HG02840 (cell line): ENCODE results near the gene TMEM121.
"Not testable (repeated sequence)": the region's sequence is repeated elsewhere in the genome, so short reads cannot be mapped to it uniquely, and the experiment has no call there.

Experiments
- ATAC-seq: cut with Tn5 transposase; IDR thresholded peaks from one replicate; pipeline ENCODE4 v1.9.1; 2021; ENCODE audit warnings: mild to moderate bottlenecking, moderate library complexity, moderate number of reproducible peaks; ENCODE audit not compliant: unreplicated experiment, low FRiP score

TMEM121 gene

GRCh38 chr14:105540811-105541210, 14.4 kb downstream of the TMEM121 start:
- no peak for ATAC-seq

- ATAC-seq: no peak
Measured at GRCh38 chr14:105541218-105541875, 15.0 kb downstream of the TMEM121 start.

GRCh38 chr14:105545676-105546075, 19.3 kb downstream of the TMEM121 start:
- ATAC-seq: not testable (repeated sequence)

- ATAC-seq: not testable (repeated sequence)
Measured at GRCh38 chr14:105546410-105546809, 20.0 kb downstream of the TMEM121 start.

- ATAC-seq: not testable (repeated sequence)
Measured at GRCh38 chr14:105547072-105547471, 20.7 kb downstream of the TMEM121 start.

- ATAC-seq: no peak
Measured at GRCh38 chr14:105547741-105548169, 21.4 kb downstream of the TMEM121 start.

- no peak for ATAC-seq
Measured at GRCh38 chr14:105549481-105549880, 23.1 kb downstream of the TMEM121 start.

- ATAC-seq: no peak
Measured at GRCh38 chr14:105554022-105554421, 27.6 kb downstream of the TMEM121 start.

GRCh38 chr14:105554523-105554922, 28.1 kb downstream of the TMEM121 start:
- ATAC-seq: no peak

- ATAC-seq: not testable (repeated sequence)
Measured at GRCh38 chr14:105557671-105558070, 31.3 kb downstream of the TMEM121 start.

- ATAC-seq: not testable (repeated sequence)
Measured at GRCh38 chr14:105558449-105559154, 32.2 kb downstream of the TMEM121 start.

GRCh38 chr14:105559384-105560047, 33.1 kb downstream of the TMEM121 start:
- peak; percentile 53 for ATAC-seq

GRCh38 chr14:105560048-105560669, 33.8 kb downstream of the TMEM121 start:
- ATAC-seq: peak; percentile 51

- not testable (repeated sequence) for ATAC-seq
Measured at GRCh38 chr14:105561345-105561744, 35.0 kb downstream of the TMEM121 start.

- no peak for ATAC-seq
Measured at GRCh38 chr14:105562713-105563346, 36.4 kb downstream of the TMEM121 start.

GRCh38 chr14:105563347-105563737, 37.0 kb downstream of the TMEM121 start:
- ATAC-seq: no peak

- ATAC-seq: not testable (repeated sequence)
Measured at GRCh38 chr14:105564536-105564935, 38.2 kb downstream of the TMEM121 start.

GRCh38 chr14:105565185-105565919, 39.0 kb downstream of the TMEM121 start:
- not testable (repeated sequence) for ATAC-seq

- ATAC-seq: peak; percentile 44
Measured at GRCh38 chr14:105566248-105567163, 40.1 kb downstream of the TMEM121 start.
